ENCODE results near the gene ZSWIM6. TPM values are rescaled to one million over a fixed set of nuclear protein-coding genes. Genes with fewer than 3 reads are reported as not detected.

Gene ZSWIM6
- total RNA-seq, 1 donor from 2014 or later, result 5.7 TPM

- peaks cover 3% of the 10 kb centered on the region for H3K9me3 ChIP-seq (replicated peaks)
Measured at GRCh38 chr5:61289241-61289640, 42.8 kb upstream of the ZSWIM6 start.

GRCh38 chr5:61289669-61290306, 42.3 kb upstream of the ZSWIM6 start:
- intact Hi-C loops (cut with micrococcal nuclease), result no loop called here
- H3K4me3 ChIP-seq, result no peak overlapping the region
- TF ChIP-seq CTCF (IDR thresholded peaks at IDR 0.05; ENCODE audit: borderline replicate concordance), result no peak
- H3K4me1 ChIP-seq, result no peaks in the 10 kb centered on the region
- DNase-seq, result no peak
- H3K9me3 ChIP-seq (replicated peaks), result peaks cover 3% of the 10 kb centered on the region
- no peaks in the 10 kb centered on the region for H3K36me3 ChIP-seq
- no peak overlapping the region for H3K27ac ChIP-seq (replicated peaks)
- no peaks in the 10 kb centered on the region for H3K27me3 ChIP-seq (ENCODE audit: low read depth)

More at GRCh38 chr5:61289241-61289640, 42.8 kb upstream of the ZSWIM6 start:
- DNase-seq, result no peak
- Histone ChIP-seq H3K4me3 (no peak overlapping the region), H3K27ac (replicated peaks) (no peak overlapping the region), H3K4me1 (no peaks in the 10 kb centered on the region), H3K36me3 (no peaks in the 10 kb centered on the region), H3K27me3 (ENCODE audit: low read depth) (no peaks in the 10 kb centered on the region)
- TF ChIP-seq CTCF (IDR thresholded peaks at IDR 0.05; ENCODE audit: borderline replicate concordance), result no peak
- intact Hi-C loops (cut with micrococcal nuclease), result no loop called here

GRCh38 chr5:61290791-61291210, 41.3 kb upstream of the ZSWIM6 start:
- no peak overlapping the region for H3K27ac ChIP-seq (replicated peaks)
- intact Hi-C loops (cut with micrococcal nuclease), result no loop called here

GRCh38 chr5:61292062-61292657, 39.9 kb upstream of the ZSWIM6 start:
- Histone ChIP-seq H3K9me3 (replicated peaks) (no peaks in the 10 kb centered on the region), H3K27ac (replicated peaks) (no peak overlapping the region), H3K36me3 (no peaks in the 10 kb centered on the region), H3K4me1 (no peaks in the 10 kb centered on the region), H3K4me3 (no peak overlapping the region), H3K27me3 (ENCODE audit: low read depth) (no peaks in the 10 kb centered on the region)
- intact Hi-C loops (cut with micrococcal nuclease), result no loop called here
- no peak for DNase-seq
- no peak for TF ChIP-seq CTCF (IDR thresholded peaks at IDR 0.05; ENCODE audit: borderline replicate concordance)

More at GRCh38 chr5:61290791-61291210, 41.3 kb upstream of the ZSWIM6 start:
- no peak overlapping the region for H3K4me3 ChIP-seq
- H3K4me1 ChIP-seq, result no peaks in the 10 kb centered on the region
- no peaks in the 10 kb centered on the region for H3K27me3 ChIP-seq (ENCODE audit: low read depth)
- no peaks in the 10 kb centered on the region for H3K36me3 ChIP-seq
- H3K9me3 ChIP-seq (replicated peaks), result peaks cover 2% of the 10 kb centered on the region
- DNase-seq, result no peak
- no peak for TF ChIP-seq CTCF (IDR thresholded peaks at IDR 0.05; ENCODE audit: borderline replicate concordance)

- Histone ChIP-seq H3K27ac (replicated peaks) (no peak overlapping the region), H3K36me3 (no peaks in the 10 kb centered on the region), H3K27me3 (ENCODE audit: low read depth) (no peaks in the 10 kb centered on the region), H3K9me3 (replicated peaks) (no peaks in the 10 kb centered on the region), H3K4me1 (peaks cover 2% of the 10 kb centered on the region), H3K4me3 (no peak overlapping the region)
- intact Hi-C loops (cut with micrococcal nuclease), result no loop called here
- DNase-seq, result no peak
- no peak for TF ChIP-seq CTCF (IDR thresholded peaks at IDR 0.05; ENCODE audit: borderline replicate concordance)
Measured at GRCh38 chr5:61293071-61293470, 39.0 kb upstream of the ZSWIM6 start.

Measured in left ventricle myocardium inferior (tissue), 1 donor.